T-helper 17 cell (primary cell): Measurements from ENCODE around the gene COX11. TPM values are rescaled to one million over a fixed set of nuclear protein-coding genes. Genes with fewer than 3 reads are reported as not detected.

ENCODE experiments used
- ATAC-seq: fragments of 150-1000 bp; cut with Tn5 transposase; 2 replicates; pipeline ENCODE4 v1.10.0; 2021; ENCODE audit warnings: mild to moderate bottlenecking, moderate library complexity
- DNase-seq, 3 donors: peaks; one replicate each; pipeline versions ENCODE4 v3.0.0 to v3.0.0-alpha.2; 2020 to 2021
- H3K9me3 ChIP-seq: one replicate; pipeline ENCODE4 v1.7.0; 2013; ENCODE audit warnings: low read length, mild to moderate bottlenecking; ENCODE audit not compliant: control insufficient read depth, poor library complexity, severe bottlenecking
- H3K27ac Mint-ChIP-seq: one replicate; pipeline ENCODE4 v1.8.0; 2022; ENCODE audit warnings: mild to moderate bottlenecking, moderate library complexity, mixed read lengths
- H3K27me3 Mint-ChIP-seq: one replicate; pipeline ENCODE4 v1.8.0; 2022; ENCODE audit warnings: mixed read lengths
- H3K36me3 Mint-ChIP-seq: one replicate; pipeline ENCODE4 v1.8.0; 2022; ENCODE audit warnings: low read depth, mixed read lengths
- H3K4me1 Mint-ChIP-seq: one replicate; pipeline ENCODE4 v1.8.0; 2022; ENCODE audit warnings: mild to moderate bottlenecking, mixed read lengths
- H3K4me3 Mint-ChIP-seq: one replicate; pipeline ENCODE4 v1.8.0; 2022; ENCODE audit warnings: mild to moderate bottlenecking, moderate library complexity, mixed read lengths
- total RNA-seq, 4 donors: library from RNA in 2 of 4; stranded (reverse) in 2 of 4; gene quantifications; one replicate each; pipeline ENCODE4 v1.2.3 and lab custom pipeline; 2022 to 2026

The COX11 gene
- total RNA-seq, 2 donors from 2014 or later = 27.7 to 40.1 TPM

- peaks cover 14% of the 10 kb centered on the region for H3K27me3 Mint-ChIP-seq
- H3K27ac Mint-ChIP-seq = no peak overlapping the region
- H3K4me1 Mint-ChIP-seq = no peaks in the 10 kb centered on the region
- no peak for ATAC-seq
- H3K4me3 Mint-ChIP-seq = no peak overlapping the region
- H3K36me3 Mint-ChIP-seq = peaks cover 3% of the 10 kb centered on the region
- no peaks in the 10 kb centered on the region for H3K9me3 ChIP-seq
- DNase-seq = no peak
These were observed 21.1 kb downstream of the COX11 start for GRCh38 chr17:54947396-54947795.

- Mint-ChIP-seq H3K36me3 (peaks cover 3% of the 10 kb centered on the region), H3K27me3 (peaks cover 14% of the 10 kb centered on the region), H3K4me3 (no peak overlapping the region), H3K27ac (no peak overlapping the region), H3K4me1 (no peaks in the 10 kb centered on the region)
- no peak for DNase-seq
- ATAC-seq = no peak
- H3K9me3 ChIP-seq = no peaks in the 10 kb centered on the region
These were observed 22.8 kb downstream of the COX11 start for GRCh38 chr17:54945671-54946070.

- H3K4me1 Mint-ChIP-seq = no peaks in the 10 kb centered on the region
- ATAC-seq (no peak), DNase-seq (no peak)
- H3K9me3 ChIP-seq = no peaks in the 10 kb centered on the region
- no peak overlapping the region for H3K4me3 Mint-ChIP-seq
- H3K27me3 Mint-ChIP-seq = peaks cover 14% of the 10 kb centered on the region
- peaks cover 3% of the 10 kb centered on the region for H3K36me3 Mint-ChIP-seq
- H3K27ac Mint-ChIP-seq = no peak overlapping the region
These were observed 23.2 kb downstream of the COX11 start for GRCh38 chr17:54945231-54945630.

- peaks cover 14% of the 10 kb centered on the region for H3K27me3 Mint-ChIP-seq
- H3K36me3 Mint-ChIP-seq = peaks cover 3% of the 10 kb centered on the region
- H3K27ac Mint-ChIP-seq = peak overlapping the region; percentile 32
- H3K4me3 Mint-ChIP-seq = no peak overlapping the region
- DNase-seq (no peak), ATAC-seq (no peak)
- no peaks in the 10 kb centered on the region for H3K9me3 ChIP-seq
- H3K4me1 Mint-ChIP-seq = no peaks in the 10 kb centered on the region
These were observed 23.7 kb downstream of the COX11 start for GRCh38 chr17:54944796-54945195.

- H3K27ac Mint-ChIP-seq = no peak overlapping the region
- H3K4me1 Mint-ChIP-seq = no peaks in the 10 kb centered on the region
These were observed 27.2 kb downstream of the COX11 start for GRCh38 chr17:54941285-54941684.

GRCh38 chr17:54937426-54937825, 31.0 kb downstream of the COX11 start:
- H3K27ac Mint-ChIP-seq = no peak overlapping the region
- ATAC-seq (no peak), DNase-seq (no peak)
- no peak overlapping the region for H3K4me3 Mint-ChIP-seq
- H3K36me3 Mint-ChIP-seq = no peaks in the 10 kb centered on the region
- peaks cover 21% of the 10 kb centered on the region for H3K27me3 Mint-ChIP-seq
- no peaks in the 10 kb centered on the region for H3K4me1 Mint-ChIP-seq
- no peaks in the 10 kb centered on the region for H3K9me3 ChIP-seq

More at GRCh38 chr17:54941285-54941684, 27.2 kb downstream of the COX11 start:
- Mint-ChIP-seq H3K36me3 (no peaks in the 10 kb centered on the region), H3K27me3 (peaks cover 8% of the 10 kb centered on the region), H3K4me3 (no peak overlapping the region)
- H3K9me3 ChIP-seq = no peaks in the 10 kb centered on the region
- ATAC-seq (no peak), DNase-seq (no peak)

GRCh38 chr17:54937018-54937417, 31.4 kb downstream of the COX11 start:
- Mint-ChIP-seq H3K36me3 (no peaks in the 10 kb centered on the region), H3K27me3 (peaks cover 22% of the 10 kb centered on the region), H3K4me1 (no peaks in the 10 kb centered on the region), H3K27ac (no peak overlapping the region), H3K4me3 (no peak overlapping the region)
- no peaks in the 10 kb centered on the region for H3K9me3 ChIP-seq
- ATAC-seq = no peak
- DNase-seq = no peak

- Mint-ChIP-seq H3K4me1 (no peaks in the 10 kb centered on the region), H3K4me3 (no peak overlapping the region), H3K27me3 (peaks cover 26% of the 10 kb centered on the region), H3K27ac (no peak overlapping the region), H3K36me3 (no peaks in the 10 kb centered on the region)
- ATAC-seq (no peak), DNase-seq (no peak)
- H3K9me3 ChIP-seq = no peaks in the 10 kb centered on the region
These were observed 33.0 kb downstream of the COX11 start for GRCh38 chr17:54935471-54935870.

GRCh38 chr17:54933921-54934320, 34.5 kb downstream of the COX11 start:
- DNase-seq (no peak), ATAC-seq (no peak)
- H3K36me3 Mint-ChIP-seq = no peaks in the 10 kb centered on the region
- peaks cover 35% of the 10 kb centered on the region for H3K27me3 Mint-ChIP-seq
- H3K9me3 ChIP-seq = no peaks in the 10 kb centered on the region
- no peak overlapping the region for H3K4me3 Mint-ChIP-seq
- peaks cover under 1% of the 10 kb centered on the region for H3K4me1 Mint-ChIP-seq
- H3K27ac Mint-ChIP-seq = no peak overlapping the region

GRCh38 chr17:54932711-54933110, 35.7 kb downstream of the COX11 start:
- no peak for DNase-seq
- no peak overlapping the region for H3K4me3 Mint-ChIP-seq
- ATAC-seq = no peak
- no peaks in the 10 kb centered on the region for H3K9me3 ChIP-seq
- no peaks in the 10 kb centered on the region for H3K36me3 Mint-ChIP-seq
- peaks cover 43% of the 10 kb centered on the region for H3K27me3 Mint-ChIP-seq
- no peak overlapping the region for H3K27ac Mint-ChIP-seq
- peaks cover 2% of the 10 kb centered on the region for H3K4me1 Mint-ChIP-seq

- Mint-ChIP-seq H3K4me3 (no peak overlapping the region), H3K36me3 (no peaks in the 10 kb centered on the region), H3K4me1 (peaks cover 2% of the 10 kb centered on the region), H3K27me3 (peaks cover 40% of the 10 kb centered on the region), H3K27ac (no peak overlapping the region)
- ATAC-seq = no peak
- no peak for DNase-seq
- no peaks in the 10 kb centered on the region for H3K9me3 ChIP-seq
These were observed 40.9 kb downstream of the COX11 start for GRCh38 chr17:54927525-54927924.

GRCh38 chr17:54924405-54924804, 44.0 kb downstream of the COX11 start:
- Mint-ChIP-seq H3K36me3 (no peaks in the 10 kb centered on the region), H3K27me3 (peaks cover 27% of the 10 kb centered on the region), H3K4me3 (no peak overlapping the region), H3K4me1 (peaks cover 2% of the 10 kb centered on the region), H3K27ac (no peak overlapping the region)
- DNase-seq (no peak), ATAC-seq (no peak)
- H3K9me3 ChIP-seq = no peaks in the 10 kb centered on the region

- no peak for ATAC-seq
- H3K9me3 ChIP-seq = no peaks in the 10 kb centered on the region
- Mint-ChIP-seq H3K36me3 (no peaks in the 10 kb centered on the region), H3K27ac (no peak overlapping the region), H3K4me3 (no peak overlapping the region), H3K4me1 (no peaks in the 10 kb centered on the region), H3K27me3 (peaks cover 9% of the 10 kb centered on the region)
- DNase-seq = no peak
These were observed 47.6 kb downstream of the COX11 start for GRCh38 chr17:54920819-54921218.

- no peaks in the 10 kb centered on the region for H3K9me3 ChIP-seq
- H3K4me3 Mint-ChIP-seq = no peak overlapping the region
- ATAC-seq (no peak), DNase-seq (no peak)
- no peaks in the 10 kb centered on the region for H3K36me3 Mint-ChIP-seq
- peaks cover under 1% of the 10 kb centered on the region for H3K27me3 Mint-ChIP-seq
- H3K27ac Mint-ChIP-seq = no peak overlapping the region
- H3K4me1 Mint-ChIP-seq = no peaks in the 10 kb centered on the region
These were observed 49.0 kb downstream of the COX11 start for GRCh38 chr17:54919425-54919824.
